HEK293 (cell line): ENCODE data around the gene TMEM100.

ENCODE experiments used
- KLF1 ChIP-seq: fragments of 450-650 bp; formaldehyde crosslinking; IDR thresholded peaks from 2 replicates; pipeline ENCODE4 v1.5.1; 2016; ENCODE audit warnings: missing biosample characterization, missing genetic modification characterization
- ZFP3 ChIP-seq: fragments of 450-650 bp; formaldehyde crosslinking; IDR thresholded peaks from 2 replicates; pipeline ENCODE4 v1.5.1; 2016; ENCODE audit warnings: low read depth, missing biosample characterization, missing genetic modification characterization
- ZNF211 ChIP-seq: fragments of 450-650 bp; formaldehyde crosslinking; IDR thresholded peaks from 2 replicates; pipeline ENCODE4 v1.5.1; 2016; ENCODE audit warnings: low read depth, missing biosample characterization, missing genetic modification characterization
- ZNF488 ChIP-seq: fragments of 450-650 bp; formaldehyde crosslinking; IDR thresholded peaks from 2 replicates; pipeline ENCODE4 v1.5.1; 2016; ENCODE audit warnings: missing biosample characterization, missing genetic modification characterization
- TF ChIP-seq, protein P1 (sequence below): fragments of 450-650 bp; formaldehyde crosslinking; conservative IDR thresholded peaks from 2 replicates; pipeline ENCODE4 v1.5.1; 2016; ENCODE audit warnings: low read depth, missing biosample characterization, missing genetic modification characterization
- TF ChIP-seq, protein P2 (sequence below): fragments of 450-650 bp; formaldehyde crosslinking; IDR thresholded peaks from 2 replicates; pipeline ENCODE4 v1.5.1; 2016; ENCODE audit warnings: missing biosample characterization, missing genetic modification characterization
- TF ChIP-seq, protein P3 (sequence below): fragments of 450-650 bp; formaldehyde crosslinking; IDR thresholded peaks from 2 replicates; pipeline ENCODE4 v1.5.1; 2016; ENCODE audit warnings: missing biosample characterization, missing genetic modification characterization

GRCh38 chr17:55691666-55692065 lies 31.0 kb downstream of the TMEM100 start:
- TF ChIP-seq, protein P1, sequence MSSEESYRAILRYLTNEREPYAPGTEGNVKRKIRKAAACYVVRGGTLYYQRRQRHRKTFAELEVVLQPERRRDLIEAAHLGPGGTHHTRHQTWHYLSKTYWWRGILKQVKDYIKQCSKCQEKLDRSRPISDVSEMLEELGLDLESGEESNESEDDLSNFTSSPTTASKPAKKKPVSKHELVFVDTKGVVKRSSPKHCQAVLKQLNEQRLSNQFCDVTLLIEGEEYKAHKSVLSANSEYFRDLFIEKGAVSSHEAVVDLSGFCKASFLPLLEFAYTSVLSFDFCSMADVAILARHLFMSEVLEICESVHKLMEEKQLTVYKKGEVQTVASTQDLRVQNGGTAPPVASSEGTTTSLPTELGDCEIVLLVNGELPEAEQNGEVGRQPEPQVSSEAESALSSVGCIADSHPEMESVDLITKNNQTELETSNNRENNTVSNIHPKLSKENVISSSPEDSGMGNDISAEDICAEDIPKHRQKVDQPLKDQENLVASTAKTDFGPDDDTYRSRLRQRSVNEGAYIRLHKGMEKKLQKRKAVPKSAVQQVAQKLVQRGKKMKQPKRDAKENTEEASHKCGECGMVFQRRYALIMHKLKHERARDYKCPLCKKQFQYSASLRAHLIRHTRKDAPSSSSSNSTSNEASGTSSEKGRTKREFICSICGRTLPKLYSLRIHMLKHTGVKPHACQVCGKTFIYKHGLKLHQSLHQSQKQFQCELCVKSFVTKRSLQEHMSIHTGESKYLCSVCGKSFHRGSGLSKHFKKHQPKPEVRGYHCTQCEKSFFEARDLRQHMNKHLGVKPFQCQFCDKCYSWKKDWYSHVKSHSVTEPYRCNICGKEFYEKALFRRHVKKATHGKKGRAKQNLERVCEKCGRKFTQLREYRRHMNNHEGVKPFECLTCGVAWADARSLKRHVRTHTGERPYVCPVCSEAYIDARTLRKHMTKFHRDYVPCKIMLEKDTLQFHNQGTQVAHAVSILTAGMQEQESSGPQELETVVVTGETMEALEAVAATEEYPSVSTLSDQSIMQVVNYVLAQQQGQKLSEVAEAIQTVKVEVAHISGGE (tag by site-specific recombination), result no peak
- TF ChIP-seq ZFP3 (tag by site-specific recombination) (no peak), ZNF488 (no peak), ZNF211 (tag by site-specific recombination) (no peak), KLF1 (tag by site-specific recombination) (no peak)
- TF ChIP-seq, protein P2, sequence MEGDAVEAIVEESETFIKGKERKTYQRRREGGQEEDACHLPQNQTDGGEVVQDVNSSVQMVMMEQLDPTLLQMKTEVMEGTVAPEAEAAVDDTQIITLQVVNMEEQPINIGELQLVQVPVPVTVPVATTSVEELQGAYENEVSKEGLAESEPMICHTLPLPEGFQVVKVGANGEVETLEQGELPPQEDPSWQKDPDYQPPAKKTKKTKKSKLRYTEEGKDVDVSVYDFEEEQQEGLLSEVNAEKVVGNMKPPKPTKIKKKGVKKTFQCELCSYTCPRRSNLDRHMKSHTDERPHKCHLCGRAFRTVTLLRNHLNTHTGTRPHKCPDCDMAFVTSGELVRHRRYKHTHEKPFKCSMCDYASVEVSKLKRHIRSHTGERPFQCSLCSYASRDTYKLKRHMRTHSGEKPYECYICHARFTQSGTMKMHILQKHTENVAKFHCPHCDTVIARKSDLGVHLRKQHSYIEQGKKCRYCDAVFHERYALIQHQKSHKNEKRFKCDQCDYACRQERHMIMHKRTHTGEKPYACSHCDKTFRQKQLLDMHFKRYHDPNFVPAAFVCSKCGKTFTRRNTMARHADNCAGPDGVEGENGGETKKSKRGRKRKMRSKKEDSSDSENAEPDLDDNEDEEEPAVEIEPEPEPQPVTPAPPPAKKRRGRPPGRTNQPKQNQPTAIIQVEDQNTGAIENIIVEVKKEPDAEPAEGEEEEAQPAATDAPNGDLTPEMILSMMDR (tag by site-specific recombination), result no peak
- TF ChIP-seq, protein P3, sequence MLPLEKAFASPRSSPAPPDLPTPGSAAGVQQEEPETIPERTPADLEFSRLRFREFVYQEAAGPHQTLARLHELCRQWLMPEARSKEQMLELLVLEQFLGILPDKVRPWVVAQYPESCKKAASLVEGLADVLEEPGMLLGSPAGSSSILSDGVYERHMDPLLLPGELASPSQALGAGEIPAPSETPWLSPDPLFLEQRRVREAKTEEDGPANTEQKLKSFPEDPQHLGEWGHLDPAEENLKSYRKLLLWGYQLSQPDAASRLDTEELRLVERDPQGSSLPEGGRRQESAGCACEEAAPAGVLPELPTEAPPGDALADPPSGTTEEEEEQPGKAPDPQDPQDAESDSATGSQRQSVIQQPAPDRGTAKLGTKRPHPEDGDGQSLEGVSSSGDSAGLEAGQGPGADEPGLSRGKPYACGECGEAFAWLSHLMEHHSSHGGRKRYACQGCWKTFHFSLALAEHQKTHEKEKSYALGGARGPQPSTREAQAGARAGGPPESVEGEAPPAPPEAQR (tag by site-specific recombination), result no peak
